ENCODE results near the gene HCN1. TPM values are rescaled to one million over a fixed set of nuclear protein-coding genes. Genes with fewer than 3 reads are reported as not detected.

The HCN1 gene
- total and polyA plus RNA-seq, 2 of the 8 experiments (the other 6 are each of a cell fraction or from before 2014, with no cell fraction given) = 1.1 to 6.7 TPM

- Histone ChIP-seq H3K23me2 (ENCODE audit: low read depth, low read length) (no peaks in the 10 kb centered on the region), H2BK15ac (ENCODE audit: low read length) (no peak overlapping the region), H3K4ac (replicated peaks; ENCODE audit: insufficient read length, low read depth, low read length) (no peak overlapping the region), H3K18ac (ENCODE audit: extremely low read depth, low read length) (no peak overlapping the region; the same call in 1 of the 2 replicates), H3K79me1 (ENCODE audit: low read depth, low read length) (no peaks in the 10 kb centered on the region), H3K4me3 (ENCODE audit: extremely low read depth in 1 of 4, insufficient read depth in 2 of 4, low read depth in 3 of 4, low read length in 4 of 4) (0 out of 8 replicates have a peak overlapping the region, but pooled peaks of 1 of the 4 experiments have one; percentile 18), H4K20me1 (replicated peaks in 1 of 2; ENCODE audit: control insufficient read depth in 1 of 2, insufficient read depth in 2 of 2, low read length in 2 of 2) (no peaks in the 10 kb centered on the region), H3K4me2 (ENCODE audit: insufficient read depth in 1 of 2, low read depth in 2 of 2, low read length in 2 of 2) (peak overlapping the region in 1 of 2 experiments; percentile 1; a peak in 1 of 4 replicates), H3K9me3 (ENCODE audit: insufficient read depth in 2 of 2, low read depth in 1 of 2, low read length in 1 of 2) (peaks cover 3 to 10% of the 10 kb centered on the region in 2 experiments), H2BK12ac (ENCODE audit: low read depth, low read length) (no peak overlapping the region), H3K23ac (ENCODE audit: insufficient read length) (no peak overlapping the region), H2BK20ac (ENCODE audit: low read length) (no peak overlapping the region), H2BK120ac (replicated peaks; ENCODE audit: low read depth, low read length) (no peak overlapping the region), H3K27me3 (replicated peaks in 1 of 4; ENCODE audit: control insufficient read depth in 3 of 4, extremely low read depth in 1 of 4, insufficient read depth in 3 of 4, low read length in 3 of 4) (no peaks in the 10 kb centered on the region), H2AK5ac (ENCODE audit: low read depth, low read length) (no peak overlapping the region), H3K79me2 (ENCODE audit: control insufficient read depth in 1 of 2, insufficient read depth in 2 of 2, low read length in 2 of 2) (no peaks in the 10 kb centered on the region), H4K8ac (ENCODE audit: extremely low read depth, insufficient read depth, low read length) (no peak overlapping the region), H3K27ac (ENCODE audit: low read depth, low read length) (peak overlapping the region; percentile 72; the same call in 1 of the 2 replicates), H2AFZ (ENCODE audit: low read length) (no peak overlapping the region), H3K14ac (ENCODE audit: insufficient read length) (no peak overlapping the region), H4K5ac (ENCODE audit: insufficient read length, low read depth, low read length) (no peak overlapping the region), H2BK5ac (ENCODE audit: low read depth, low read length) (0 out of 2 replicates have a peak overlapping the region, but pooled peaks have one; percentile 72), H3K9ac (replicated peaks in 1 of 4; ENCODE audit: extremely low read depth in 1 of 4, low read depth in 3 of 4, low read length in 3 of 4) (no peak overlapping the region), H3K4me1 (replicated peaks in 1 of 4; ENCODE audit: control insufficient read depth in 3 of 4, insufficient read depth in 4 of 4, low read length in 3 of 4) (peaks cover 0 to 9% (median 4%) of the 10 kb centered on the region in 4 experiments; a peak in 5 of 7 replicates), H3K56ac (replicated peaks; ENCODE audit: insufficient read length, low read depth, low read length) (no peak overlapping the region), H4K91ac (replicated peaks; ENCODE audit: insufficient read length, low read length) (no peak overlapping the region), H3K36me3 (ENCODE audit: control insufficient read depth in 2 of 4, insufficient read depth in 4 of 4, low read length in 3 of 4) (peaks cover 0 to 4% (median 0%) of the 10 kb centered on the region in 4 experiments; a peak in 2 of 8 replicates)
- DNase-seq (ENCODE audit: low read depth in 1 of 2, low spot score in 2 of 2) (peak; percentile 70 to 75), FAIRE-seq (peak; percentile 99)
- CTCF ChIA-PET (ENCODE audit: partially characterized antibody) = interaction anchor here (1.0 to 1.3 kb wide), 2 partner anchors 96 to 167 kb away, joined by 3 to 6 read pairs; no protein-coding TSS in a partner anchor
- 34% methylated on average over 4 of the region's 4 CpGs; no CpG with 5 or more reads in 1 of the 2 experiments for WGBS, 2 experiments (ENCODE audit: extremely low coverage in 1 of 2, insufficient coverage in 1 of 2, insufficient read length in 1 of 2, insufficient replicate concordance in 2 of 2, low coverage in 1 of 2, low lambda C conversion rate in 2 of 2, missing lambda C conversion rate in 1 of 2)
- POLR2A ChIA-PET (ENCODE audit: partially characterized antibody) = interaction anchor here (0.9 to 1.5 kb wide), 2 partner anchors 8 to 47 kb away, joined by 3 to 7 read pairs; no protein-coding TSS in a partner anchor
- TF ChIP-seq HDAC2 (IDR thresholded peaks at IDR 0.05; ENCODE audit: borderline replicate concordance in 1 of 2, low read depth in 2 of 2, low read length in 2 of 2) (peak; percentile 88 to 99; a peak in 2 of 4 replicates), CTBP2 (IDR thresholded peaks at IDR 0.05; ENCODE audit: borderline replicate concordance, insufficient read depth, insufficient read length, low read length) (no peak)
Observed at GRCh38 chr5:45205403-45205961, 490.7 kb downstream of the HCN1 start.

Measured in H1 (cell line).